Hepatocyte (in vitro differentiated cells): ENCODE measurements around the gene STK10. TPM values are rescaled to one million over a fixed set of nuclear protein-coding genes. Genes with fewer than 3 reads are reported as not detected.

Source experiments
- DNase-seq: peaks from one replicate; pipeline ENCODE4 v3.0.0-alpha.2; 2016; ENCODE audit warnings: low spot score
- H2AFZ ChIP-seq: fragments of 200-600 bp; sonication (generic); 2 replicates; pipeline ENCODE4 v1.6.0; 2016; ENCODE audit warnings: antibody characterized with exemption, mild to moderate bottlenecking
- H3K27ac ChIP-seq: fragments of 200-600 bp; sonication (generic); 2 replicates; pipeline ENCODE4 v1.5.1; 2016; ENCODE audit warnings: mild to moderate bottlenecking
- H3K27me3 ChIP-seq: fragments of 200-600 bp; sonication (generic); 2 replicates; pipeline ENCODE4 v1.6.1; 2016
- H3K36me3 ChIP-seq: fragments of 200-600 bp; sonication (generic); replicated peaks from 2 replicates; pipeline ENCODE4 v1.5.1; 2016; ENCODE audit warnings: low read depth; ENCODE audit not compliant: insufficient read depth
- H3K4me1 ChIP-seq: fragments of 200-600 bp; sonication (generic); 2 replicates; pipeline ENCODE4 v1.5.1; 2016; ENCODE audit warnings: mild to moderate bottlenecking, moderate library complexity; ENCODE audit not compliant: insufficient read depth
- H3K4me2 ChIP-seq: fragments of 200-600 bp; sonication (generic); 2 replicates; pipeline ENCODE4 v1.6.0; 2016
- H3K4me3 ChIP-seq: fragments of 200-600 bp; sonication (generic); 2 replicates; pipeline ENCODE4 v1.5.1; 2016; ENCODE audit warnings: mild to moderate bottlenecking
- H3K79me2 ChIP-seq: fragments of 200-600 bp; sonication (generic); 2 replicates; pipeline ENCODE4 v1.6.0; 2017; ENCODE audit warnings: mild to moderate bottlenecking
- H3K9me2 ChIP-seq: fragments of 200-600 bp; sonication (generic); replicated peaks from 2 replicates; pipeline ENCODE4 v1.6.0; 2017; ENCODE audit warnings: mild to moderate bottlenecking; ENCODE audit not compliant: insufficient read depth
- H3K9me3 ChIP-seq: fragments of 200-600 bp; sonication (generic); 2 replicates; pipeline ENCODE4 v1.5.1; 2016; ENCODE audit warnings: low read depth, mild to moderate bottlenecking
- H4K20me1 ChIP-seq: fragments of 200-600 bp; sonication (generic); 2 replicates; pipeline ENCODE4 v1.6.0; 2016; ENCODE audit warnings: mild to moderate bottlenecking; ENCODE audit not compliant: insufficient read depth, poor library complexity, severe bottlenecking
- CTCF ChIP-seq: fragments of 200-600 bp; sonication (generic); IDR thresholded peaks from 2 replicates; pipeline ENCODE4 v1.5.1; 2016; ENCODE audit warnings: antibody characterized with exemption, mild to moderate bottlenecking; ENCODE audit not compliant: poor library complexity
- EZH2 ChIP-seq: fragments of 200-600 bp; sonication (generic); IDR thresholded peaks from 2 replicates; pipeline ENCODE4 v1.6.1; 2016; ENCODE audit warnings: antibody characterized with exemption, mild to moderate bottlenecking, borderline replicate concordance
- EZH2phosphoT487 ChIP-seq: fragments of 200-600 bp; sonication (generic); IDR thresholded peaks from one replicate; pipeline ENCODE4 v1.6.1; 2018; ENCODE audit warnings: antibody characterized with exemption, mild to moderate bottlenecking, low read depth, moderate library complexity; ENCODE audit not compliant: unreplicated experiment, severe bottlenecking
- WGBS: methylation state at CpG from one replicate; pipeline ENCODE4 v1.1.6; 2016; ENCODE audit warnings: low lambda C conversion rate; ENCODE audit errors: missing lambda C conversion rate; 5-methylcytosine and 5-hydroxymethylcytosine counted together
- polyA plus RNA-seq: library from polyadenylated mRNA; unstranded; fragments of >200 nt; fragmentation: Nextera tagmentation; extraction: Ambion mirVana; gene quantifications from 2 replicates; pipeline ENCODE4 v1.2.1, GENCODE V29; 2016
- total RNA-seq: library from RNA; depleted of rRNA; stranded (reverse); fragments of >200 nt; gene quantifications from 2 replicates; pipeline ENCODE4 v1.2.3, GENCODE V29; 2014

Gene STK10
- total and polyA plus RNA-seq, 2 experiments from 2014 or later: 11.3 to 19.3 TPM

DNA sequence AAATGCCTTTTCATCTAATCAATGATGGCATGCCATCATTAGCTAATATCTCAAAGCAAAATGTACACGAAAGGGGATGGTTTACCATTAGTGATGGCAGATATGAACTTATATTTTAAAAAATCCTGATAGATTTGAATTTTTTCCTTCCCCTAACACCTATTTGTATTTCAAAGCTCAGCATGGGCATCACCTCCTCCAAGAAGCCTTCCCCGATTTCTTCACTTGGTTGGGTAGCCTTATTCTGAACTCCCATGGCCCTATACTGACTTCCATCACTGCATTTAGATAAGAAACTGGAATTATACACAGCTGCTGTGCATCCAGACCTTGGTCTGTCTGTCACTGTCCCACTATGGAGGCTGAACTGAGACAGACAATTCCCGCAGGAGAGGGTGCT, 132.0 kb downstream of the STK10 start:
- Histone ChIP-seq H3K9me3 (no peaks in the 10 kb centered on the region), H2AFZ (no peak overlapping the region), H3K36me3 (no peaks in the 10 kb centered on the region), H3K4me3 (no peak overlapping the region), H3K4me1 (no peaks in the 10 kb centered on the region), H4K20me1 (no peaks in the 10 kb centered on the region), H3K27ac (no peak overlapping the region), H3K9me2 (no peaks in the 10 kb centered on the region), H3K27me3 (no peaks in the 10 kb centered on the region), H3K4me2 (no peak overlapping the region), H3K79me2 (no peaks in the 10 kb centered on the region)
- 96% methylated on average over 3 of the region's 3 CpGs for WGBS
- TF ChIP-seq EZH2phosphoT487: no peak
- TF ChIP-seq CTCF: no peak
- TF ChIP-seq EZH2: no peak
- DNase-seq: no peak

- Histone ChIP-seq H3K9me2 (no peaks in the 10 kb centered on the region), H3K4me2 (no peak overlapping the region), H3K9me3 (no peaks in the 10 kb centered on the region), H3K27ac (no peak overlapping the region), H3K36me3 (no peaks in the 10 kb centered on the region), H3K27me3 (no peaks in the 10 kb centered on the region), H4K20me1 (no peaks in the 10 kb centered on the region), H3K4me3 (no peak overlapping the region), H2AFZ (no peak overlapping the region), H3K79me2 (no peaks in the 10 kb centered on the region), H3K4me1 (no peaks in the 10 kb centered on the region)
- TF ChIP-seq EZH2 (no peak), CTCF (no peak), EZH2phosphoT487 (no peak)
- 95% methylated on average over 19 of the region's 19 CpGs for WGBS
- DNase-seq: no peak
Observed at GRCh38 chr5:172055421-172055820, 132.6 kb downstream of the STK10 start.

- Histone ChIP-seq H4K20me1 (no peaks in the 10 kb centered on the region), H3K9me2 (no peaks in the 10 kb centered on the region), H3K27ac (no peak overlapping the region), H2AFZ (no peak overlapping the region), H3K9me3 (no peaks in the 10 kb centered on the region), H3K4me2 (no peak overlapping the region), H3K4me3 (no peak overlapping the region), H3K36me3 (no peaks in the 10 kb centered on the region), H3K4me1 (no peaks in the 10 kb centered on the region), H3K27me3 (no peaks in the 10 kb centered on the region), H3K79me2 (no peaks in the 10 kb centered on the region)
- no peak for DNase-seq
- WGBS: 91% methylated on average over 10 of the region's 11 CpGs
- TF ChIP-seq CTCF (no peak), EZH2phosphoT487 (no peak), EZH2 (no peak)
Observed at GRCh38 chr5:172054611-172055153, 133.3 kb downstream of the STK10 start.
